ENCODE measurements around the gene PCDHGC4.

Gene PCDHGC4

GRCh38 chr5:141528291-141528984, 43.6 kb downstream of the PCDHGC4 start:
- H3K4me1 ChIP-seq (ENCODE audit: insufficient read depth, low read length, severe bottlenecking): peaks cover 54% of the 10 kb centered on the region
- peak overlapping the region; percentile 12; the same call in 1 of the 2 replicates for H3K4me2 ChIP-seq (ENCODE audit: low read length)
- H3K36me3 ChIP-seq (ENCODE audit: insufficient read depth, low read length): peaks cover 44% of the 10 kb centered on the region
- no peaks in the 10 kb centered on the region for H3K9me3 ChIP-seq (ENCODE audit: low read length)
- H3F3A ChIP-seq (ENCODE audit: insufficient read depth, low read length): no peaks in the 10 kb centered on the region; the same call in 1 of the 2 replicates
- H2AFZ ChIP-seq (ENCODE audit: low read length): no peak overlapping the region
- H3K9me2 ChIP-seq (ENCODE audit: low read depth, low read length): no peaks in the 10 kb centered on the region
- no peaks in the 10 kb centered on the region for H3K27me3 ChIP-seq (ENCODE audit: insufficient read depth, low read length)
- H4K20me1 ChIP-seq (ENCODE audit: insufficient read depth, low read length): no peaks in the 10 kb centered on the region
- no peak for TF ChIP-seq EZH2 (IDR thresholded peaks at IDR 0.05; ENCODE audit: borderline replicate concordance, low read length)
- TF ChIP-seq CTCF (IDR thresholded peaks at IDR 0.05; ENCODE audit: low read length): no peak
- H3K79me2 ChIP-seq (ENCODE audit: insufficient read depth, low read length): no peaks in the 10 kb centered on the region
- H3K9ac ChIP-seq (ENCODE audit: low read length): no peak overlapping the region; the same call in 1 of the 2 replicates
- H3K27ac ChIP-seq (ENCODE audit: low read depth, low read length, poor library complexity, severe bottlenecking): peak overlapping the region; percentile 83
- no peak overlapping the region for H3K4me3 ChIP-seq (ENCODE audit: low read depth, low read length, poor library complexity, severe bottlenecking)

GRCh38 chr5:141529002-141529401, 44.2 kb downstream of the PCDHGC4 start:
- no peaks in the 10 kb centered on the region; the same call in 1 of the 2 replicates for H3F3A ChIP-seq (ENCODE audit: insufficient read depth, low read length)
- no peak overlapping the region for H2AFZ ChIP-seq (ENCODE audit: low read length)
- H4K20me1 ChIP-seq (ENCODE audit: insufficient read depth, low read length): no peaks in the 10 kb centered on the region
- peak overlapping the region; percentile 12; the same call in 1 of the 2 replicates for H3K4me2 ChIP-seq (ENCODE audit: low read length)
- H3K27ac ChIP-seq (ENCODE audit: low read depth, low read length, poor library complexity, severe bottlenecking): peak overlapping the region; percentile 83
- TF ChIP-seq CTCF (IDR thresholded peaks at IDR 0.05; ENCODE audit: low read length) (no peak), EZH2 (IDR thresholded peaks at IDR 0.05; ENCODE audit: borderline replicate concordance, low read length) (no peak)
- no peaks in the 10 kb centered on the region for H3K79me2 ChIP-seq (ENCODE audit: insufficient read depth, low read length)
- H3K9me2 ChIP-seq (ENCODE audit: low read depth, low read length): no peaks in the 10 kb centered on the region
- H3K36me3 ChIP-seq (ENCODE audit: insufficient read depth, low read length): peaks cover 44% of the 10 kb centered on the region
- no peaks in the 10 kb centered on the region for H3K27me3 ChIP-seq (ENCODE audit: insufficient read depth, low read length)
- H3K9me3 ChIP-seq (ENCODE audit: low read length): no peaks in the 10 kb centered on the region
- H3K4me1 ChIP-seq (ENCODE audit: insufficient read depth, low read length, severe bottlenecking): peaks cover 54% of the 10 kb centered on the region
- no peak overlapping the region; the same call in 1 of the 2 replicates for H3K9ac ChIP-seq (ENCODE audit: low read length)
- H3K4me3 ChIP-seq (ENCODE audit: low read depth, low read length, poor library complexity, severe bottlenecking): peak overlapping the region; percentile 11

- Histone ChIP-seq H3K79me2 (ENCODE audit: insufficient read depth, low read length) (no peaks in the 10 kb centered on the region), H3K27me3 (ENCODE audit: insufficient read depth, low read length) (no peaks in the 10 kb centered on the region), H2AFZ (ENCODE audit: low read length) (no peak overlapping the region), H4K20me1 (ENCODE audit: insufficient read depth, low read length) (no peaks in the 10 kb centered on the region), H3K9me2 (ENCODE audit: low read depth, low read length) (no peaks in the 10 kb centered on the region), H3K9ac (ENCODE audit: low read length) (no peak overlapping the region), H3K4me1 (ENCODE audit: insufficient read depth, low read length, severe bottlenecking) (peaks cover 51% of the 10 kb centered on the region), H3K36me3 (ENCODE audit: insufficient read depth, low read length) (peaks cover 41% of the 10 kb centered on the region), H3K4me2 (ENCODE audit: low read length) (peak overlapping the region; percentile 12; the same call in 1 of the 2 replicates), H3K4me3 (ENCODE audit: low read depth, low read length, poor library complexity, severe bottlenecking) (no peak overlapping the region), H3K9me3 (ENCODE audit: low read length) (no peaks in the 10 kb centered on the region), H3K27ac (ENCODE audit: low read depth, low read length, poor library complexity, severe bottlenecking) (peak overlapping the region; percentile 83), H3F3A (ENCODE audit: insufficient read depth, low read length) (no peaks in the 10 kb centered on the region; the same call in 1 of the 2 replicates)
- TF ChIP-seq EZH2 (IDR thresholded peaks at IDR 0.05; ENCODE audit: borderline replicate concordance, low read length): no peak
- TF ChIP-seq CTCF (IDR thresholded peaks at IDR 0.05; ENCODE audit: low read length): no peak
Measured at GRCh38 chr5:141529873-141530272, 45.0 kb downstream of the PCDHGC4 start.

Data from OCI-LY1 (cell line).